Stimulated activated CD8-positive, alpha-beta memory T cell treated with anti-CD3 and anti-CD28 coated beads, Interleukin-12 subunit alpha, Interleukin-12 subunit beta, amount 100 ng/mL, for 24 hours (primary cell): ENCODE results near the gene SPAG6.

Experiments
- DNase-seq: peaks from one replicate; pipeline ENCODE4 v3.0.0-alpha.2; 2020; ENCODE audit errors: extremely low read depth

Gene SPAG6

GRCh38 chr10:22459496-22459895 is 114.2 kb downstream of the SPAG6 start:
- DNase-seq = no peak

DNA sequence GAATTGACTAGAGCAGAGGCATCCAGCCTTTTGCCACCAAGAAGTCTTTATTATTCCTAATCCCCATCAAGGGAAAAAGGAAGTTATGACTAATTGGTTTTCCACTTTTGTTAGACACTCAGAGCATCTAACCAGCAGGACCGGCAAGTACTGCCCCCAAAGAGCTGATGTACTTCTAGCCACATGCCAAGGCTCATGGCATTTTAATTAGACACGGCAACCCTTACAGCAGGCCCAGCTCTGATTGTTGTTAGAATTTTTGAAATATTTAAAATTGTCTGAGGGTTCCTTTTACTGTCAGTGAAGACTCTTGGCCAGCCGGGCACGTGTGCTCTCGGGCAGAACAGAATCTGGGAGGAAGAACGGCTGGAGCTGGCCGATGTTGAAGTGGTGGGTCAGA is 114.8 kb downstream of the SPAG6 start:
- DNase-seq = no peak

GRCh38 chr10:22460531-22461403 is 115.5 kb downstream of the SPAG6 start:
- no peak for DNase-seq

- no peak for DNase-seq
Measured at GRCh38 chr10:22461891-22462290, 116.6 kb downstream of the SPAG6 start.

DNA sequence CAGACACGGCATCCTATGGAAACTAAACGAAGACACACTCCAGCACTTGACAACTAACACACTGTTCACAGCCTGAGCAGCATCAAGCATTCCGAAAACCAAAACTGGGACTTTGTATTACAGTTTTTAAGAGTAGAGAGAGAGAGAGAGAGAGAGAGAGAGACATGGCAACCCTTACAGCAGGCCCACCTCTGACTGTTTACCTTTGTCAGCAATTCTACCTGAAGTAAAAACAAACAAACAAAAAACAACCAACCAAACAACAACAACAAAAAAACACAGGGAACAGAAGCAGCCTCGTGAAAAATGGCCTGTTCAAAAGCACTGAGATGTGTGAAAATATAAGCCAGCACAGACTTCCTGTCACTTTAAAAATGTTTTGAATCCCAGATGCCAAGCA is 118.0 kb downstream of the SPAG6 start:
- no peak for DNase-seq

DNA sequence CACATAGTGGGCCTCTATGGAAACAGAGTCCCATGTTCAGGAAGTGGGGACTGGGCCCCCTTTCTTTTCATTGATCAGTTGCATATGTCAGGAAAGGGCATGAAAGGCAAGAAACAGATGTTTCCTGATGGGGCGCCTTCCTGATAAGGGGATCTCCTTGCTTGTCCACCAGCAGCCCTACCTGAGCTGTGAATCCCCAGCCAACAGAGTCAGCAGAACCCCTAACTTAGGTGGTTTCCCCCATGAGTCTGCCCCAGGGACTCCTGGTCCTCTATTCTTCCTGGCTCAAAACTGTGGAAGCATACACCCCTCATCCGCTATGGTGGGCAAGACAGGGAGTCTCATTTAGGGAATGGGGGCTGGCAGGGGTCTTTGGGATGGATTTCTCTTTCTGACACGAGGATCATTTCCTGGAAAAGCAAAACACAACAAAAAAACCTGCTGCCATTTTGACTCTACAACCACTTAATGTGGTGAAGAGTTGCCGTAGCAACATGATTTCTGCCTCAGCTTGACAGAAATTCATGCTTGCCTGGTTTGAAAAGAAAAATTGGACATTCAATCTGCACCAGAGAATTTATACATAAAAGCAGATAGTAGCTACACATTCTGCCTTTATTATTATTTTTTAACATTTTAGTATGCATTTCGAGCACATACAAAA is 119.8 kb downstream of the SPAG6 start:
- DNase-seq = no peak

- DNase-seq = no peak
Measured at GRCh38 chr10:22466763-22467334, 121.6 kb downstream of the SPAG6 start.
